IMR-90 (cell line): ENCODE measurements around the gene EXOC1L.

ENCODE experiments used
- MAFK ChIP-seq: IDR thresholded peaks from 2 replicates; pipeline ENCODE4 v1.6.1; 2012; ENCODE audit warnings: low read depth, low read length, improper control_type of control experiment
- NFE2L2 ChIP-seq: fragments of 150-350 bp; IDR thresholded peaks from 2 replicates; pipeline ENCODE4 v1.6.1; 2016; ENCODE audit warnings: low read depth, mild to moderate bottlenecking, low read length
- POLR2A ChIP-seq: IDR thresholded peaks from 2 replicates; pipeline ENCODE4 v1.6.1; 2012; ENCODE audit warnings: mild to moderate bottlenecking, low read depth, low read length
- USF2 ChIP-seq: fragments of 150-350 bp; IDR thresholded peaks from 2 replicates; pipeline ENCODE4 v1.6.1; 2017; ENCODE audit warnings: mild to moderate bottlenecking, antibody characterized with exemption, low read length, low read depth
- TF ChIP-seq, protein P1 (sequence below): conservative IDR thresholded peaks from 2 replicates; pipeline ENCODE4 v1.5.1; 2012; ENCODE audit warnings: mild to moderate bottlenecking, low read depth, low read length, improper control_type of control experiment

DNA sequence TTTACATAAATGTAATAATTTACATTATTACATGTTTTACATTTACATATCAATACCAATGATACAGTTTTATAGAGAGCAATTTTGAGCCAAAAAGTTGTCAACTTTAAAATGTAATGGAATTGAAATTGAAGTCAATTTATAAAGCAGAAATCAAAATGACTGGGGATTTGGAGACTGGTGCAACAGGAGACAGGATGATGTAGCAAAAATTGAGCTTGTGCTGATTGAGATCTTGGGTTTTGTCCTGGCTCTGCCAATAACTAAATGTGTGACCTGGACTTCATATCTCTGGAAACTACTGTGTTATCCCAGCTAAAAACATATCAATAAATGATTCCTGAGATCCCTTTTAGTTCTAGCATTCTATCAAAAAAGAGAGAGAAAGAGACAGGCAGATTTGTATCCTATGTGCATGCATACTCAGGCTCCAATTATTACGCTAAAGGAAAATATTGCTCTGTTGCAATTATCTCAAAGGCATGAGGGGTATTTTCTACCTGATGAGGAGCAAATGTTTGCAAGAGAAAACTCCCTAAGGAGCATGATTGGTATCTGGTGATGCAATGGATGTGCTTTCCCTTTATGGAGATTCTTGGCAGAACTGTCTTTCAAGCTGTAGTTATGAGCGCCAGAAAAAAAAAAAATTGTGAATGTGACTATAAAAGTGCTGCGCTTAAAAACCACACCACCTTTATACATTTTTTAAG lies 14.7 kb downstream of the EXOC1L start:
- no peak for TF ChIP-seq MAFK
- TF ChIP-seq, protein P1, sequence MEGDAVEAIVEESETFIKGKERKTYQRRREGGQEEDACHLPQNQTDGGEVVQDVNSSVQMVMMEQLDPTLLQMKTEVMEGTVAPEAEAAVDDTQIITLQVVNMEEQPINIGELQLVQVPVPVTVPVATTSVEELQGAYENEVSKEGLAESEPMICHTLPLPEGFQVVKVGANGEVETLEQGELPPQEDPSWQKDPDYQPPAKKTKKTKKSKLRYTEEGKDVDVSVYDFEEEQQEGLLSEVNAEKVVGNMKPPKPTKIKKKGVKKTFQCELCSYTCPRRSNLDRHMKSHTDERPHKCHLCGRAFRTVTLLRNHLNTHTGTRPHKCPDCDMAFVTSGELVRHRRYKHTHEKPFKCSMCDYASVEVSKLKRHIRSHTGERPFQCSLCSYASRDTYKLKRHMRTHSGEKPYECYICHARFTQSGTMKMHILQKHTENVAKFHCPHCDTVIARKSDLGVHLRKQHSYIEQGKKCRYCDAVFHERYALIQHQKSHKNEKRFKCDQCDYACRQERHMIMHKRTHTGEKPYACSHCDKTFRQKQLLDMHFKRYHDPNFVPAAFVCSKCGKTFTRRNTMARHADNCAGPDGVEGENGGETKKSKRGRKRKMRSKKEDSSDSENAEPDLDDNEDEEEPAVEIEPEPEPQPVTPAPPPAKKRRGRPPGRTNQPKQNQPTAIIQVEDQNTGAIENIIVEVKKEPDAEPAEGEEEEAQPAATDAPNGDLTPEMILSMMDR, result no peak
- TF ChIP-seq USF2, result no peak
- TF ChIP-seq POLR2A, result no peak
- TF ChIP-seq NFE2L2, result no peak
